Fibroblast of skin of abdomen (primary cell): Measurements from ENCODE around the gene PRR33.
A peak's percentile ranks its signal among the peaks of the same experiment; 100 is the strongest.

Experiments
- DNase-seq: peaks from one replicate; pipeline ENCODE4 v3.0.0-alpha.2; 2013

PRR33 gene

GRCh38 chr11:1916132-1916985, 24.7 kb upstream of the PRR33 start:
- no peak for DNase-seq

GRCh38 chr11:1915795-1916131, 24.1 kb upstream of the PRR33 start:
- no peak for DNase-seq

- DNase-seq: no peak
Observed at GRCh38 chr11:1913271-1914060, 21.8 kb upstream of the PRR33 start.

- DNase-seq: no peak
Observed at GRCh38 chr11:1912289-1912878, 20.7 kb upstream of the PRR33 start.

- DNase-seq: no peak
Observed at GRCh38 chr11:1909524-1909923, 17.8 kb upstream of the PRR33 start.

GRCh38 chr11:1908618-1909017, 16.9 kb upstream of the PRR33 start:
- DNase-seq: peak; percentile 66

- DNase-seq: no peak
Observed at GRCh38 chr11:1906611-1907423, 15.1 kb upstream of the PRR33 start.

- no peak for DNase-seq
Observed at GRCh38 chr11:1906181-1906580, 14.5 kb upstream of the PRR33 start.

GRCh38 chr11:1899686-1900085, 8.0 kb upstream of the PRR33 start:
- no peak for DNase-seq

- DNase-seq: no peak
Observed at GRCh38 chr11:1899090-1899489, 7.4 kb upstream of the PRR33 start.

- no peak for DNase-seq
Observed at GRCh38 chr11:1896923-1897322, 5.2 kb upstream of the PRR33 start.

GRCh38 chr11:1896468-1896867, 4.8 kb upstream of the PRR33 start:
- no peak for DNase-seq

- no peak for DNase-seq
Observed at GRCh38 chr11:1894759-1895158, 3.1 kb upstream of the PRR33 start.

- no peak for DNase-seq
Observed at GRCh38 chr11:1893581-1894359, 2.1 kb upstream of the PRR33 start.

GRCh38 chr11:1892558-1892957, 863 bp upstream of the PRR33 start:
- no peak for DNase-seq

- no peak for DNase-seq
Observed at GRCh38 chr11:1892116-1892515, 421 bp upstream of the PRR33 start.

- DNase-seq: no peak
Observed at GRCh38 chr11:1890856-1891830, 552 bp downstream of the PRR33 start.

GRCh38 chr11:1889941-1890855, 1.5 kb downstream of the PRR33 start:
- no peak for DNase-seq

GRCh38 chr11:1889224-1889930, 2.3 kb downstream of the PRR33 start:
- DNase-seq: no peak
